Measurements from ENCODE around the gene CCDC85B. TPM values are rescaled to one million over a fixed set of nuclear protein-coding genes. Genes with fewer than 3 reads are reported as not detected.

Gene CCDC85B
- total and polyA plus RNA-seq, 2 of the 13 experiments (the other 11 are each of a cell fraction or from before 2014, with no cell fraction given): 8.2 to 19.5 TPM

DNA sequence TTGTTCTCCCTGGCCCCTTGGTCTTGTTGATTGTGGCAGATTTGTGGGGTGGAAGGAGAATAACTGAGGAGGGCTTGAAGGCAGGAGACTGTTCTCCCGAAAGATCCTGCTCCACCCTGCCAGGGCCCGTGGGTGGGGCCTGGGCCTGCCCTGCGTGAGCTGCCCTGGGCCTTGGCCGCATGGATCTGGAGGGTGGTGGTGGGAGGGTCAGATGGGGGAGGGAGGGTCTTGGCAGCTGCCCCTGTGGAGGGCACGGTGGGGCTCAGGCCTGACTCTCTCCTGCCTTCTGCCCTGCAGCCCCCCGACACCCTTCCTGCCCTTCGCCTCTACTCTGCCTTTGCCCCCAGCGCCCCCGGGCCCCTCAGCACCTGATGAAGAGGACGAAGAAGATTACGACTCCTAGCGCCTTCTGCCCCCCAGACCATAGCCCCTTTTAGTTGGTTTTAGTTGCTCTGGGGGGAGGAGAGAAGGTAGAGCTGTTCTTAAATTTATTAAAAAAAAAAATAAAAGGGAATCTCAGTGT is 30.6 kb downstream of the CCDC85B start:
- Histone ChIP-seq H3K4me1 (ENCODE audit: insufficient read depth, low read length) (peaks cover 33% of the 10 kb centered on the region), H3K9me3 (ENCODE audit: low read length) (no peaks in the 10 kb centered on the region), H3K27ac (ENCODE audit: extremely low read length, insufficient read depth, low read length) (no peak overlapping the region), H3K79me2 (ENCODE audit: insufficient read depth, low read length) (peaks cover 11% of the 10 kb centered on the region), H2AFZ (ENCODE audit: low read length) (no peak overlapping the region), H3K27me3 (ENCODE audit: control insufficient read depth in 1 of 2, insufficient read depth in 2 of 2, low read length in 2 of 2) (no peaks in the 10 kb centered on the region), H4K20me1 (ENCODE audit: insufficient read depth, low read length) (no peaks in the 10 kb centered on the region), H3K4me2 (ENCODE audit: low read depth, low read length) (peak overlapping the region; percentile 93), H3K36me3 (replicated peaks in 1 of 2; ENCODE audit: control insufficient read depth in 1 of 2, insufficient read depth in 2 of 2, low read length in 2 of 2) (no peaks in the 10 kb centered on the region; a peak in 1 of 5 replicates), H3K4me3 (replicated peaks in 1 of 3; ENCODE audit: insufficient read depth in 1 of 3, low read depth in 2 of 3, low read length in 3 of 3) (no peak overlapping the region), H3K9ac (ENCODE audit: insufficient read depth, low read depth, low read length) (no peak overlapping the region)
- WGBS (ENCODE audit: low lambda C conversion rate): 95% methylated on average over 7 of the region's 12 CpGs
- in situ Hi-C loops (cut with HindIII; ENCODE audit: extremely low pct_ligation_motif_present, low pct_unique_long_range_greater_than_20kb): no loop called here
- ATAC-seq: no peak
- CTCF ChIA-PET (ENCODE audit: low intra/inter-chr PET ratio, low total read pairs): no interaction called here
- no peak for DNase-seq (ENCODE audit: low spot score)
- POLR2A ChIA-PET: no interaction called here
- no peak for FAIRE-seq
- no TSS peak for BruUV-seq (replicated peaks)
- intact Hi-C loops (cut with micrococcal nuclease; ENCODE audit: unreplicated experiment): no loop called here
- TF ChIP-seq, protein P1, sequence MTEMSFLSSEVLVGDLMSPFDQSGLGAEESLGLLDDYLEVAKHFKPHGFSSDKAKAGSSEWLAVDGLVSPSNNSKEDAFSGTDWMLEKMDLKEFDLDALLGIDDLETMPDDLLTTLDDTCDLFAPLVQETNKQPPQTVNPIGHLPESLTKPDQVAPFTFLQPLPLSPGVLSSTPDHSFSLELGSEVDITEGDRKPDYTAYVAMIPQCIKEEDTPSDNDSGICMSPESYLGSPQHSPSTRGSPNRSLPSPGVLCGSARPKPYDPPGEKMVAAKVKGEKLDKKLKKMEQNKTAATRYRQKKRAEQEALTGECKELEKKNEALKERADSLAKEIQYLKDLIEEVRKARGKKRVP (CRISPR knock-in tag; IDR thresholded peaks at IDR 0.05): no peak
- TF ChIP-seq, protein P2, sequence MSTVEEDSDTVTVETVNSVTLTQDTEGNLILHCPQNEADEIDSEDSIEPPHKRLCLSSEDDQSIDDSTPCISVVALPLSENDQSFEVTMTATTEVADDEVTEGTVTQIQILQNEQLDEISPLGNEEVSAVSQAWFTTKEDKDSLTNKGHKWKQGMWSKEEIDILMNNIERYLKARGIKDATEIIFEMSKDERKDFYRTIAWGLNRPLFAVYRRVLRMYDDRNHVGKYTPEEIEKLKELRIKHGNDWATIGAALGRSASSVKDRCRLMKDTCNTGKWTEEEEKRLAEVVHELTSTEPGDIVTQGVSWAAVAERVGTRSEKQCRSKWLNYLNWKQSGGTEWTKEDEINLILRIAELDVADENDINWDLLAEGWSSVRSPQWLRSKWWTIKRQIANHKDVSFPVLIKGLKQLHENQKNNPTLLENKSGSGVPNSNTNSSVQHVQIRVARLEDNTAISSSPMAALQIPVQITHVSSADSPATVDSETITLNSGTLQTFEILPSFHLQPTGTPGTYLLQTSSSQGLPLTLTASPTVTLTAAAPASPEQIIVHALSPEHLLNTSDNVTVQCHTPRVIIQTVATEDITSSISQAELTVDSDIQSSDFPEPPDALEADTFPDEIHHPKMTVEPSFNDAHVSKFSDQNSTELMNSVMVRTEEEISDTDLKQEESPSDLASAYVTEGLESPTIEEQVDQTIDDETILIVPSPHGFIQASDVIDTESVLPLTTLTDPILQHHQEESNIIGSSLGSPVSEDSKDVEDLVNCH (CRISPR knock-in tag; IDR thresholded peaks at IDR 0.05): no peak
- TF ChIP-seq PHF8 (CRISPR knock-in tag; IDR thresholded peaks at IDR 0.05) (no peak), ZFY (CRISPR knock-in tag; IDR thresholded peaks at IDR 0.05) (no peak), ZNF317 (CRISPR knock-in tag; IDR thresholded peaks at IDR 0.05) (no peak), TSC22D2 (CRISPR knock-in tag; IDR thresholded peaks at IDR 0.05; ENCODE audit: borderline replicate concordance) (no peak)
- TF ChIP-seq, protein P3, sequence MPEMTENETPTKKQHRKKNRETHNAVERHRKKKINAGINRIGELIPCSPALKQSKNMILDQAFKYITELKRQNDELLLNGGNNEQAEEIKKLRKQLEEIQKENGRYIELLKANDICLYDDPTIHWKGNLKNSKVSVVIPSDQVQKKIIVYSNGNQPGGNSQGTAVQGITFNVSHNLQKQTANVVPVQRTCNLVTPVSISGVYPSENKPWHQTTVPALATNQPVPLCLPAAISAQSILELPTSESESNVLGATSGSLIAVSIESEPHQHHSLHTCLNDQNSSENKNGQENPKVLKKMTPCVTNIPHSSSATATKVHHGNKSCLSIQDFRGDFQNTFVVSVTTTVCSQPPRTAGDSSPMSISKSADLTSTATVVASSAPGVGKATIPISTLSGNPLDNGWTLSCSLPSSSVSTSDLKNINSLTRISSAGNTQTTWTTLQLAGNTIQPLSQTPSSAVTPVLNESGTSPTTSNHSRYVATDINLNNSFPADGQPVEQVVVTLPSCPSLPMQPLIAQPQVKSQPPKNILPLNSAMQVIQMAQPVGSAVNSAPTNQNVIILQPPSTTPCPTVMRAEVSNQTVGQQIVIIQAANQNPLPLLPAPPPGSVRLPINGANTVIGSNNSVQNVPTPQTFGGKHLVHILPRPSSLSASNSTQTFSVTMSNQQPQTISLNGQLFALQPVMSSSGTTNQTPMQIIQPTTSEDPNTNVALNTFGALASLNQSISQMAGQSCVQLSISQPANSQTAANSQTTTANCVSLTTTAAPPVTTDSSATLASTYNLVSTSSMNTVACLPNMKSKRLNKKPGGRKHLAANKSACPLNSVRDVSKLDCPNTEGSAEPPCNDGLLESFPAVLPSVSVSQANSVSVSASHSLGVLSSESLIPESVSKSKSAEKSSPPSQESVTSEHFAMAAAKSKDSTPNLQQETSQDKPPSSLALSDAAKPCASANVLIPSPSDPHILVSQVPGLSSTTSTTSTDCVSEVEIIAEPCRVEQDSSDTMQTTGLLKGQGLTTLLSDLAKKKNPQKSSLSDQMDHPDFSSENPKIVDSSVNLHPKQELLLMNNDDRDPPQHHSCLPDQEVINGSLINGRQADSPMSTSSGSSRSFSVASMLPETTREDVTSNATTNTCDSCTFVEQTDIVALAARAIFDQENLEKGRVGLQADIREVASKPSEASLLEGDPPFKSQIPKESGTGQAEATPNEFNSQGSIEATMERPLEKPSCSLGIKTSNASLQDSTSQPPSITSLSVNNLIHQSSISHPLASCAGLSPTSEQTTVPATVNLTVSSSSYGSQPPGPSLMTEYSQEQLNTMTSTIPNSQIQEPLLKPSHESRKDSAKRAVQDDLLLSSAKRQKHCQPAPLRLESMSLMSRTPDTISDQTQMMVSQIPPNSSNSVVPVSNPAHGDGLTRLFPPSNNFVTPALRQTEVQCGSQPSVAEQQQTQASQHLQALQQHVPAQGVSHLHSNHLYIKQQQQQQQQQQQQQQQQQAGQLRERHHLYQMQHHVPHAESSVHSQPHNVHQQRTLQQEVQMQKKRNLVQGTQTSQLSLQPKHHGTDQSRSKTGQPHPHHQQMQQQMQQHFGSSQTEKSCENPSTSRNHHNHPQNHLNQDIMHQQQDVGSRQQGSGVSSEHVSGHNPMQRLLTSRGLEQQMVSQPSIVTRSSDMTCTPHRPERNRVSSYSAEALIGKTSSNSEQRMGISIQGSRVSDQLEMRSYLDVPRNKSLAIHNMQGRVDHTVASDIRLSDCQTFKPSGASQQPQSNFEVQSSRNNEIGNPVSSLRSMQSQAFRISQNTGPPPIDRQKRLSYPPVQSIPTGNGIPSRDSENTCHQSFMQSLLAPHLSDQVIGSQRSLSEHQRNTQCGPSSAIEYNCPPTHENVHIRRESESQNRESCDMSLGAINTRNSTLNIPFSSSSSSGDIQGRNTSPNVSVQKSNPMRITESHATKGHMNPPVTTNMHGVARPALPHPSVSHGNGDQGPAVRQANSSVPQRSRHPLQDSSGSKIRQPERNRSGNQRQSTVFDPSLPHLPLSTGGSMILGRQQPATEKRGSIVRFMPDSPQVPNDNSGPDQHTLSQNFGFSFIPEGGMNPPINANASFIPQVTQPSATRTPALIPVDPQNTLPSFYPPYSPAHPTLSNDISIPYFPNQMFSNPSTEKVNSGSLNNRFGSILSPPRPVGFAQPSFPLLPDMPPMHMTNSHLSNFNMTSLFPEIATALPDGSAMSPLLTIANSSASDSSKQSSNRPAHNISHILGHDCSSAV (CRISPR knock-in tag; IDR thresholded peaks at IDR 0.05; ENCODE audit: borderline replicate concordance): no peak

Data from HepG2 (cell line).